ENCODE results near the gene NUBPL. TPM values are rescaled to one million over a fixed set of nuclear protein-coding genes. Genes with fewer than 3 reads are reported as not detected.

Gene NUBPL
- total and polyA plus RNA-seq, 2 donors from 2014 or later, result 11.2 to 16.2 TPM

DNA sequence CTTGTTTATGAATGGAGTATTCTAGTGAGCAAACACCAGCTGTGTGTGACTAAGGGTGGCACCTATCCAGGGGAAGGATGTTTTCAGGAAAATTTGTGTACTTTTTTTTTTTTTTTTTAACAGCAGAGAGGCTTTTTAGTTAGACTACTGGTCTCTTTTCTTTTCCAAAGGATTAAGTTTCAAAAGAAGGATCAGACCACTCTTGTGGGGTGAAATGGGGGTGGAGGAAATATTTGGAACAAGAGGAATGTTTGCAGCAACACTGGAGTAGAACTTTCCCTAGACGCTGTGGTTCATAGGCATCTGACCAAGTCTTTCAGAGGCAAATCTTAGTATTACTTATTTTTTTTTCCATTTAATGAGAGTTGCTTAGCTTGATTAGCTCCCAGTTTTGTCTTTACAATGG lies 21.1 kb downstream of the NUBPL start:
- Histone ChIP-seq H3K27me3 (ENCODE audit: control insufficient read depth, insufficient read depth, low read length) (no peaks in the 10 kb centered on the region), H3K9me3 (ENCODE audit: control insufficient read depth in 2 of 3, insufficient read depth in 1 of 3, low read length in 3 of 3) (no peaks in the 10 kb centered on the region), H3K9ac (ENCODE audit: low read length in 3 of 3) (no peak overlapping the region), H3K4me1 (ENCODE audit: control insufficient read depth in 2 of 3, insufficient read depth in 2 of 3, low read depth in 1 of 3, low read length in 3 of 3) (peaks cover 0 to 3% (median 3%) of the 10 kb centered on the region in 3 donors), H3K27ac (ENCODE audit: low read depth in 2 of 2, low read length in 2 of 2) (no peak overlapping the region), H3K36me3 (ENCODE audit: control insufficient read depth in 2 of 3, insufficient read depth in 3 of 3, low read length in 3 of 3) (no peaks in the 10 kb centered on the region), H3K4me3 (ENCODE audit: low read length in 3 of 3) (no peak overlapping the region)
- intact Hi-C loops (cut with DNase I), result no loop called here
- TF ChIP-seq, protein P1, sequence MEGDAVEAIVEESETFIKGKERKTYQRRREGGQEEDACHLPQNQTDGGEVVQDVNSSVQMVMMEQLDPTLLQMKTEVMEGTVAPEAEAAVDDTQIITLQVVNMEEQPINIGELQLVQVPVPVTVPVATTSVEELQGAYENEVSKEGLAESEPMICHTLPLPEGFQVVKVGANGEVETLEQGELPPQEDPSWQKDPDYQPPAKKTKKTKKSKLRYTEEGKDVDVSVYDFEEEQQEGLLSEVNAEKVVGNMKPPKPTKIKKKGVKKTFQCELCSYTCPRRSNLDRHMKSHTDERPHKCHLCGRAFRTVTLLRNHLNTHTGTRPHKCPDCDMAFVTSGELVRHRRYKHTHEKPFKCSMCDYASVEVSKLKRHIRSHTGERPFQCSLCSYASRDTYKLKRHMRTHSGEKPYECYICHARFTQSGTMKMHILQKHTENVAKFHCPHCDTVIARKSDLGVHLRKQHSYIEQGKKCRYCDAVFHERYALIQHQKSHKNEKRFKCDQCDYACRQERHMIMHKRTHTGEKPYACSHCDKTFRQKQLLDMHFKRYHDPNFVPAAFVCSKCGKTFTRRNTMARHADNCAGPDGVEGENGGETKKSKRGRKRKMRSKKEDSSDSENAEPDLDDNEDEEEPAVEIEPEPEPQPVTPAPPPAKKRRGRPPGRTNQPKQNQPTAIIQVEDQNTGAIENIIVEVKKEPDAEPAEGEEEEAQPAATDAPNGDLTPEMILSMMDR (IDR thresholded peaks at IDR 0.05; ENCODE audit: borderline replicate concordance, extremely low read depth, insufficient read depth), result no peak
- DNase-seq (peak in 2 of 5 donors; percentile 45 to 78), FAIRE-seq (no peak)

DNA sequence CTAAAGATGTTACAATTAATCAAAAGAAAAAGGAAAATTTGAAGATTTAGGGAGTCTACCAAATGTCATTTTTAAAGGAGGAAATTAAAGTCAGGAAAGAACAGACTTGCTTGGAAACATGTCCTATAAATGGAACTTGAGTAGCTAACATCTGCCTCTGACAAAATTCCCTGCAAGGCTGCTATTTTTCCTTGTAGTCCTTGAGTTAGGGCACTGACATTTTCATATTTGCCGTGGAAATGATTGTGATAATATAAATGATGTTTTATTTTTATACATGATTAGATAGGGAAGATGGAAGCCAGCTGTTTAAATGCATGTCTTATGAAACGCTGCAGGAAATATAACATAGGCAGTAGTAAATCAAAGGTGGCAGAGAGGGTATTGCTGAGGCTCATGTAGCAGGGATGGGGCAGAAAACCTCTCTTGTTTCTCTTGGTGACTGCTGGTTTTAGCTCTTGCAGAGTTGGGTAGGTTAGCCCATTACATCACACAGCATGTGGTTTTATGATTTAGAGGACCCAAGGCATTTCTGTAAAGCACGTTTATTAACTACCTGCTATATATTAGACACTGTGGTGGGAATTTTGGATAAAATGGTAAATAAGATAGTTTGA lies 21.7 kb downstream of the NUBPL start:
- Histone ChIP-seq H3K4me1 (ENCODE audit: control insufficient read depth in 2 of 3, insufficient read depth in 2 of 3, low read depth in 1 of 3, low read length in 3 of 3) (peaks cover 0 to 3% (median 0%) of the 10 kb centered on the region in 3 donors), H3K36me3 (ENCODE audit: control insufficient read depth in 2 of 3, insufficient read depth in 3 of 3, low read length in 3 of 3) (no peaks in the 10 kb centered on the region), H3K27me3 (ENCODE audit: control insufficient read depth, insufficient read depth, low read length) (no peaks in the 10 kb centered on the region), H3K9me3 (ENCODE audit: control insufficient read depth in 2 of 3, insufficient read depth in 1 of 3, low read length in 3 of 3) (no peaks in the 10 kb centered on the region), H3K4me3 (ENCODE audit: low read length in 3 of 3) (no peak overlapping the region), H3K9ac (ENCODE audit: low read length in 3 of 3) (no peak overlapping the region), H3K27ac (ENCODE audit: low read depth in 2 of 2, low read length in 2 of 2) (no peak overlapping the region)
- intact Hi-C loops (cut with DNase I), result no loop called here
- FAIRE-seq (no peak), DNase-seq (peak in 2 of 5 donors; percentile 46 to 53)
- TF ChIP-seq, protein P1 (IDR thresholded peaks at IDR 0.05; ENCODE audit: borderline replicate concordance, extremely low read depth, insufficient read depth), result no peak

DNA sequence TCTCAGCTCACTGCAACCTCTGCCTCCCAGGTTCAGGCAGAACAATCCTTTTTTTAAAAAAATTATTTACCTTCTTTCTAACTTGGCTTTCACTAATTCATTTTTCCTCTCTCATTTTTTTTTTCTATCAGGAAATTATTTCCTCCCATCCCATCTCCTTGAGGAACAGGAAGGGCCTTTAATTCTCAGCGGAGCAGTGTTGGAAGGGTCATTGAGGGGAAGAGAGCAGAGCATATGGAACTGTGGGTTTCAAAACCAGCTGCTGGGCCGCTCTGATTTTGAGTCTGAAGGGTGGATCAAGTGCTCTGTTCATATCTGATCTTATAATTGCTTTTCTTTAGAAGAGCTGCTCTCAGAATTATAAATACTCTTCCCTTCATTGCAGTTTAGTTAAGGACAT lies 29.0 kb downstream of the NUBPL start:
- Histone ChIP-seq H3K27ac (ENCODE audit: low read depth in 2 of 2, low read length in 2 of 2) (no peak overlapping the region), H3K4me1 (ENCODE audit: control insufficient read depth in 2 of 3, insufficient read depth in 2 of 3, low read depth in 1 of 3, low read length in 3 of 3) (peaks cover 0 to 2% (median 0%) of the 10 kb centered on the region in 3 donors), H3K9me3 (ENCODE audit: control insufficient read depth in 2 of 3, insufficient read depth in 1 of 3, low read length in 3 of 3) (no peaks in the 10 kb centered on the region), H3K4me3 (ENCODE audit: low read length in 3 of 3) (no peak overlapping the region), H3K9ac (ENCODE audit: low read length in 3 of 3) (no peak overlapping the region), H3K36me3 (ENCODE audit: control insufficient read depth in 2 of 3, insufficient read depth in 3 of 3, low read length in 3 of 3) (no peaks in the 10 kb centered on the region), H3K27me3 (ENCODE audit: control insufficient read depth, insufficient read depth, low read length) (no peaks in the 10 kb centered on the region)
- DNase-seq (no peak), FAIRE-seq (no peak)
- TF ChIP-seq, protein P1 (IDR thresholded peaks at IDR 0.05; ENCODE audit: borderline replicate concordance, extremely low read depth, insufficient read depth), result no peak
- intact Hi-C loops (cut with DNase I), result no loop called here

DNA sequence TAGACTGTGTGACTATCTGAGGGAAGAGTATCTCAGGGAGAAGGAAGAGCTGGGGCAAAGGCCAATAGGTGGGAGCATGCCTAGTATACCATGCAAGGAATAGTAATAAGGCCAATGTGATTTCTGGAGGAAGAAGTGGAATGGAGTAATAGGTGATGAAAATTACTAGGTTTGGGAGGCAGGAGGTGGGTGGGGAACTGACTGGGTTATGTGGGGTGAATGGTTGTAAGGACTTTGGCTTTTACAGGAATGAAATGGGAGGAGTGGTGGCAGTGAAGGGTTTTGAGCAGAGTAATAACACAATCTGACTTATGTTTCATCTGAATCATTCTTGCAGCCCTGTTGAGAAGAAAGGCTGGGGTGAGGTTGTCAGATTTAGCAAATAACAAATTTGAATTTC lies 30.9 kb downstream of the NUBPL start:
- Histone ChIP-seq H3K9ac (ENCODE audit: low read length in 3 of 3) (no peak overlapping the region), H3K27me3 (ENCODE audit: control insufficient read depth, insufficient read depth, low read length) (no peaks in the 10 kb centered on the region), H3K27ac (ENCODE audit: low read depth in 2 of 2, low read length in 2 of 2) (no peak overlapping the region), H3K9me3 (ENCODE audit: control insufficient read depth in 2 of 3, insufficient read depth in 1 of 3, low read length in 3 of 3) (no peaks in the 10 kb centered on the region), H3K4me1 (ENCODE audit: control insufficient read depth in 2 of 3, insufficient read depth in 2 of 3, low read depth in 1 of 3, low read length in 3 of 3) (peaks cover 0 to 2% (median 0%) of the 10 kb centered on the region in 3 donors), H3K36me3 (ENCODE audit: control insufficient read depth in 2 of 3, insufficient read depth in 3 of 3, low read length in 3 of 3) (no peaks in the 10 kb centered on the region), H3K4me3 (ENCODE audit: low read length in 3 of 3) (no peak overlapping the region)
- TF ChIP-seq, protein P1 (IDR thresholded peaks at IDR 0.05; ENCODE audit: borderline replicate concordance, extremely low read depth, insufficient read depth), result no peak
- intact Hi-C loops (cut with DNase I), result no loop called here
- DNase-seq, result no peak
- no peak for FAIRE-seq

Measured in kidney (tissue), 14 donors.